H1 (cell line): ENCODE data around the gene MTPN. TPM values are rescaled to one million over a fixed set of nuclear protein-coding genes. Genes with fewer than 3 reads are reported as not detected.

Experiments used
- CTCF ChIA-PET: fragments of 300-600 bp; sonication (Branson Sonifier 250); formaldehyde crosslinking; loops from one replicate; lab custom pipeline; 2021; ENCODE audit not compliant: partially characterized antibody; lab: Charles Lee
- POLR2A ChIA-PET: fragments of 300-600 bp; sonication (Branson Sonifier 250); formaldehyde crosslinking; loops from one replicate; lab custom pipeline; 2021; ENCODE audit warnings: inconsistent platforms; ENCODE audit not compliant: partially characterized antibody; lab: Charles Lee
- DNase-seq, 2 experiments: peaks; one replicate each; pipeline versions ENCODE4 v3.0.0 to v3.0.0-alpha.2; 2010 to 2022; ENCODE audit warnings: low spot score in 2 of 2, low read depth in 1 of 2, mixed read lengths in 1 of 2
- FAIRE-seq: peaks from 2 replicates; lab custom pipeline; 2011; peaks lifted over from hg19 to GRCh38; lab: Jason Lieb, UNC
- H2AFZ ChIP-seq: 2 replicates; pipeline ENCODE4 v1.8.1; 2012; ENCODE audit warnings: low read length, inconsistent platforms
- H2AK5ac ChIP-seq: 2 replicates; pipeline ENCODE4 v1.6.1; 2013; ENCODE audit warnings: low read depth, low read length
- H2BK120ac ChIP-seq: replicated peaks from 2 replicates; pipeline ENCODE3; 2013; ENCODE audit warnings: low read depth, low read length, inconsistent platforms
- H2BK12ac ChIP-seq: 2 replicates; pipeline ENCODE4 v1.6.1; 2013; ENCODE audit warnings: low read depth, low read length
- H2BK15ac ChIP-seq: 2 replicates; pipeline ENCODE4 v1.6.1; 2013; ENCODE audit warnings: low read length
- H2BK20ac ChIP-seq: 2 replicates; pipeline ENCODE4 v1.6.1; 2013; ENCODE audit warnings: low read length
- H2BK5ac ChIP-seq: 2 replicates; pipeline ENCODE4 v1.6.1; 2013; ENCODE audit warnings: low read depth, low read length
- H3K14ac ChIP-seq: 2 replicates; pipeline ENCODE4 v1.6.1; 2013; ENCODE audit warnings: inconsistent platforms; ENCODE audit not compliant: insufficient read length
- H3K18ac ChIP-seq: 2 replicates; pipeline ENCODE4 v1.6.1; 2013; ENCODE audit warnings: low read length; ENCODE audit errors: extremely low read depth
- H3K23ac ChIP-seq: 2 replicates; pipeline ENCODE4 v1.6.1; 2013; ENCODE audit warnings: inconsistent platforms; ENCODE audit not compliant: insufficient read length
- H3K23me2 ChIP-seq: 2 replicates; pipeline ENCODE4 v1.6.1; 2013; ENCODE audit warnings: low read depth, low read length
- H3K27ac ChIP-seq: 2 replicates; pipeline ENCODE4 v1.6.1; 2011; ENCODE audit warnings: low read depth, low read length, inconsistent platforms
- H3K27me3 ChIP-seq, 4 experiments: replicated peaks in 1 of 4; 1 replicate in 1 of 4; 2 replicates in 3 of 4; pipeline versions ENCODE4 v1.6.1 to v1.8.1; 2011 to 2013; ENCODE audit warnings: low read length in 3 of 4, mild to moderate bottlenecking in 3 of 4, inconsistent platforms in 2 of 4, mixed read lengths in 2 of 4, moderate library complexity in 1 of 4; ENCODE audit not compliant: control insufficient read depth in 3 of 4, insufficient read depth in 3 of 4; ENCODE audit errors: extremely low read depth in 1 of 4
- H3K36me3 ChIP-seq, 4 experiments: 2 replicates each; pipeline versions ENCODE4 v1.6.1 to v1.8.1; 2011 to 2013; ENCODE audit warnings: mild to moderate bottlenecking in 4 of 4, low read length in 3 of 4, moderate library complexity in 2 of 4, control low read depth in 1 of 4, inconsistent platforms in 1 of 4; ENCODE audit not compliant: insufficient read depth in 4 of 4, control insufficient read depth in 2 of 4
- H3K4ac ChIP-seq: replicated peaks from 2 replicates; pipeline ENCODE3; 2013; ENCODE audit warnings: low read length, low read depth, mixed read lengths, inconsistent platforms; ENCODE audit not compliant: insufficient read length
- H3K4me1 ChIP-seq, 4 experiments: replicated peaks in 1 of 4; 1 replicate in 1 of 4; 2 replicates in 3 of 4; pipeline versions ENCODE4 v1.6.1 to v1.8.1; 2011 to 2013; ENCODE audit warnings: low read length in 3 of 4, inconsistent platforms in 2 of 4, mixed read lengths in 1 of 4; ENCODE audit not compliant: insufficient read depth in 4 of 4, control insufficient read depth in 3 of 4
- H3K4me2 ChIP-seq, 2 experiments: 2 replicates each; pipeline versions ENCODE4 v1.6.1 to v1.8.1; 2011 to 2013; ENCODE audit warnings: low read depth in 2 of 2, low read length in 2 of 2, control low read depth in 1 of 2, inconsistent platforms in 1 of 2, mild to moderate bottlenecking in 1 of 2; ENCODE audit not compliant: insufficient read depth in 1 of 2
- H3K4me3 ChIP-seq, 4 experiments: fragments of 200-600, 300-600 bp in 1 of 4; sonication (generic), shearing (Covaris generic), sonication (Bioruptor Twin) in 1 of 4; 2 replicates each; pipeline versions ENCODE4 v1.5.1 to v1.8.1; 2011 to 2016; ENCODE audit warnings: low read length in 4 of 4, low read depth in 3 of 4, control low read depth in 2 of 4, inconsistent platforms in 2 of 4, mild to moderate bottlenecking in 2 of 4, mixed read lengths in 1 of 4, moderate library complexity in 1 of 4; ENCODE audit not compliant: insufficient read depth in 2 of 4; ENCODE audit errors: extremely low read depth in 1 of 4
- H3K56ac ChIP-seq: replicated peaks from 2 replicates; pipeline ENCODE3; 2013; ENCODE audit warnings: low read depth, mild to moderate bottlenecking, mixed read lengths, low read length, inconsistent platforms; ENCODE audit not compliant: insufficient read length
- H3K79me1 ChIP-seq: 2 replicates; pipeline ENCODE4 v1.6.1; 2013; ENCODE audit warnings: low read depth, low read length, control low read depth
- H3K79me2 ChIP-seq, 2 experiments: 2 replicates each; pipeline versions ENCODE4 v1.6.1 to v1.8.1; 2012 to 2013; ENCODE audit warnings: low read length in 2 of 2, mild to moderate bottlenecking in 2 of 2, inconsistent platforms in 1 of 2; ENCODE audit not compliant: insufficient read depth in 2 of 2, control insufficient read depth in 1 of 2
- H3K9ac ChIP-seq, 4 experiments: replicated peaks in 1 of 4; 1 replicate in 1 of 4; 2 replicates in 3 of 4; pipeline versions ENCODE4 v1.6.1 to v1.8.1; 2011 to 2013; ENCODE audit warnings: low read depth in 3 of 4, low read length in 3 of 4, control low read depth in 2 of 4, mild to moderate bottlenecking in 2 of 4, moderate library complexity in 2 of 4, inconsistent platforms in 1 of 4; ENCODE audit errors: extremely low read depth in 1 of 4
- H3K9me3 ChIP-seq, 2 experiments: 2 replicates each; pipeline versions ENCODE4 v1.6.1 to v1.8.1; 2012 to 2013; ENCODE audit warnings: mild to moderate bottlenecking in 2 of 2, moderate library complexity in 2 of 2, control low read depth in 1 of 2, inconsistent platforms in 1 of 2, low read depth in 1 of 2, low read length in 1 of 2, mixed read lengths in 1 of 2; ENCODE audit not compliant: insufficient read depth in 2 of 2
- H4K20me1 ChIP-seq, 2 experiments: replicated peaks in 1 of 2; 2 replicates each; pipeline versions ENCODE3 to v1.8.1; 2011 to 2013; ENCODE audit warnings: inconsistent platforms in 2 of 2, low read length in 2 of 2, mild to moderate bottlenecking in 1 of 2; ENCODE audit not compliant: insufficient read depth in 2 of 2, control insufficient read depth in 1 of 2
- H4K5ac ChIP-seq: 2 replicates; pipeline ENCODE4 v1.6.1; 2013; ENCODE audit warnings: low read length, low read depth, mixed read lengths, inconsistent platforms; ENCODE audit not compliant: insufficient read length
- H4K8ac ChIP-seq: 2 replicates; pipeline ENCODE4 v1.8.0; 2013; ENCODE audit warnings: mild to moderate bottlenecking, moderate library complexity, low read length, inconsistent platforms; ENCODE audit not compliant: insufficient read depth; ENCODE audit errors: extremely low read depth
- H4K91ac ChIP-seq: replicated peaks from 2 replicates; pipeline ENCODE3; 2013; ENCODE audit warnings: low read length, mixed read lengths, inconsistent platforms; ENCODE audit not compliant: insufficient read length
- CBX5 ChIP-seq: fragments of 300-800, 300-1000 bp; sonication (generic); IDR thresholded peaks from 2 replicates; pipeline ENCODE4 v1.7.1; 2016; ENCODE audit warnings: antibody characterized with exemption, low read length, low read depth
- GTF2F1 ChIP-seq: IDR thresholded peaks from 2 replicates; pipeline ENCODE4 v1.6.1; 2012; ENCODE audit warnings: low read depth, low read length, improper control_type of control experiment, borderline replicate concordance
- POLR2AphosphoS5 ChIP-seq: IDR thresholded peaks from 2 replicates; pipeline ENCODE4 v1.6.1; 2011; ENCODE audit warnings: low read depth, low read length
- RBBP5 ChIP-seq: IDR thresholded peaks from 2 replicates; pipeline ENCODE4 v1.7.1; 2012; ENCODE audit warnings: low read depth, mild to moderate bottlenecking, inconsistent platforms, low read length, moderate library complexity, borderline replicate concordance
- RFX5 ChIP-seq: IDR thresholded peaks from 2 replicates; pipeline ENCODE4 v1.6.1; 2011; ENCODE audit warnings: low read depth, low read length, improper control_type of control experiment, borderline replicate concordance
- TBP ChIP-seq: IDR thresholded peaks from 2 replicates; pipeline ENCODE4 v1.6.1; 2011; ENCODE audit warnings: low read depth, low read length, improper control_type of control experiment
- WGBS, 2 experiments: shearing (Covaris generic) in 1 of 2; methylation state at CpG; one replicate each; pipeline versions ENCODE4 v1.1.6 to v1.1.7; 2013 to 2015; ENCODE audit warnings: low lambda C conversion rate in 2 of 2, mixed read lengths in 2 of 2, inconsistent platforms in 1 of 2, low coverage in 1 of 2, missing lambda C conversion rate in 1 of 2; ENCODE audit not compliant: insufficient replicate concordance in 2 of 2, insufficient coverage in 1 of 2, insufficient read length in 1 of 2; ENCODE audit errors: extremely low coverage in 1 of 2, missing lambda C conversion rate in 1 of 2; 5-methylcytosine and 5-hydroxymethylcytosine counted together
- polyA plus RNA-seq, 7 experiments: library from polyadenylated mRNA; depleted of rRNA in 3 of 7; stranded (reverse) in 5 of 7; unstranded in 2 of 7; fragments of >200 nt in 5 of 7; fragments of 200-250 nt in 2 of 7; gene quantifications; 1 replicate in 5 of 7; 2 replicates in 1 of 7; 4 replicates in 1 of 7; pipeline versions ENCODE4 v1.2.1 to v1.2.3, GENCODE V29; 2011 to 2013; ENCODE audit warnings: missing spikeins in 2 of 7, mixed read lengths in 2 of 7
- total RNA-seq: library from RNA; stranded (reverse); fragmentation: NEBNext Ultra II Directional; extraction: Animal tissue kit (Norgen Biotek cat#: 25700); gene quantifications from 2 replicates; pipeline ENCODE4 v1.2.1, GENCODE V29; 2021
- TF ChIP-seq, protein P1 (sequence below), 3 experiments: IDR thresholded peaks; 1 replicate in 2 of 3; 2 replicates in 1 of 3; pipeline versions ENCODE4 v1.5.1 to v1.6.1; 2011; ENCODE audit warnings: low read length in 3 of 3, mild to moderate bottlenecking in 3 of 3, inconsistent platforms in 2 of 3, low read depth in 1 of 3, moderate library complexity in 1 of 3; ENCODE audit not compliant: insufficient read depth in 1 of 3; ENCODE audit errors: control extremely low read depth in 1 of 3

The MTPN gene
- total and polyA plus RNA-seq, 2 of the 8 experiments (the other 6 are each of a cell fraction or from before 2014, with no cell fraction given): 33.0 to 101 TPM

DNA sequence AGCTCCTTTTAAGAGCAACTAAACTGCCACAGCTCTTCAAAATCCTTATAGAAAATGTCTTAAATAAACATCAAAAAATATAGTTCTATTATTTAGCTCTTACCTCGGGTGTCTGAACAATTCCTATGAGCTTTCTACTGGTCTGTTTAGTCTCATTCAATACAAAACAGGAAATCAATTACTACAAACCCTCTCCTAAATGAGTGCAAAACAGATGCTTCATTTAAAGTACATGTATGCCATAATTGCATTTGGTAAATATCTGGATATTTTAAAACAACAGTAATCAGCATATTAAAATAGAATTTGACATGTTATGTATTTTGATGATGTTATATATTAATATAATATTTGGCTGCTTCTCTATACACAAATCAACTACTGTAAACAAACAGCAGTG is 38.5 kb upstream of the MTPN start:
- Histone ChIP-seq H3K79me1 (no peaks in the 10 kb centered on the region), H3K79me2 (no peaks in the 10 kb centered on the region), H2BK12ac (no peak overlapping the region), H3K27me3 (no peaks in the 10 kb centered on the region), H2AFZ (no peak overlapping the region), H4K91ac (no peak overlapping the region), H2BK20ac (no peak overlapping the region), H2BK15ac (no peak overlapping the region), H4K20me1 (no peaks in the 10 kb centered on the region), H3K4me3 (no peak overlapping the region), H2BK5ac (no peak overlapping the region), H3K4me1 (no peaks in the 10 kb centered on the region), H3K9ac (no peak overlapping the region), H3K36me3 (no peaks in the 10 kb centered on the region), H3K23ac (no peak overlapping the region), H3K56ac (no peak overlapping the region), H3K4ac (no peak overlapping the region), H3K4me2 (no peak overlapping the region), H3K9me3 (no peaks in the 10 kb centered on the region), H2AK5ac (no peak overlapping the region), H3K18ac (no peak overlapping the region), H3K14ac (no peak overlapping the region), H2BK120ac (no peak overlapping the region), H4K5ac (no peak overlapping the region), H4K8ac (no peak overlapping the region), H3K23me2 (no peaks in the 10 kb centered on the region), H3K27ac (no peak overlapping the region)
- ChIA-PET CTCF (interaction anchor here (1.3 kb wide), 1 partner anchor 215 kb away, joined by 7 read pairs; no protein-coding TSS in a partner anchor), POLR2A (no interaction called here)
- FAIRE-seq: no peak
- no peak for DNase-seq
- WGBS, 2 experiments: 100% methylated on average over 1 of the region's 1 CpG; no CpG with 5 or more reads in 1 of the 2 experiments
- TF ChIP-seq TBP (no peak), RBBP5 (no peak), POLR2AphosphoS5 (no peak), CBX5 (no peak), RFX5 (no peak), GTF2F1 (no peak)
- TF ChIP-seq, protein P1, sequence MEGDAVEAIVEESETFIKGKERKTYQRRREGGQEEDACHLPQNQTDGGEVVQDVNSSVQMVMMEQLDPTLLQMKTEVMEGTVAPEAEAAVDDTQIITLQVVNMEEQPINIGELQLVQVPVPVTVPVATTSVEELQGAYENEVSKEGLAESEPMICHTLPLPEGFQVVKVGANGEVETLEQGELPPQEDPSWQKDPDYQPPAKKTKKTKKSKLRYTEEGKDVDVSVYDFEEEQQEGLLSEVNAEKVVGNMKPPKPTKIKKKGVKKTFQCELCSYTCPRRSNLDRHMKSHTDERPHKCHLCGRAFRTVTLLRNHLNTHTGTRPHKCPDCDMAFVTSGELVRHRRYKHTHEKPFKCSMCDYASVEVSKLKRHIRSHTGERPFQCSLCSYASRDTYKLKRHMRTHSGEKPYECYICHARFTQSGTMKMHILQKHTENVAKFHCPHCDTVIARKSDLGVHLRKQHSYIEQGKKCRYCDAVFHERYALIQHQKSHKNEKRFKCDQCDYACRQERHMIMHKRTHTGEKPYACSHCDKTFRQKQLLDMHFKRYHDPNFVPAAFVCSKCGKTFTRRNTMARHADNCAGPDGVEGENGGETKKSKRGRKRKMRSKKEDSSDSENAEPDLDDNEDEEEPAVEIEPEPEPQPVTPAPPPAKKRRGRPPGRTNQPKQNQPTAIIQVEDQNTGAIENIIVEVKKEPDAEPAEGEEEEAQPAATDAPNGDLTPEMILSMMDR (IDR thresholded peaks at IDR 0.05; ENCODE audit: control extremely low read depth in 1 of 3, insufficient read depth in 1 of 3, low read depth in 1 of 3, low read length in 3 of 3): no peak
